Activated CD8-positive, alpha-beta memory T cell treated with anti-CD3 and anti-CD28 coated beads for 4 hours (primary cell): ENCODE measurements around the gene DNMT3A.
A peak's percentile ranks its signal among the peaks of the same experiment; 100 is the strongest.

Experiments used
- DNase-seq, 2 donors: peaks; one replicate each; pipeline ENCODE4 v3.0.0-alpha.2; 2020; ENCODE audit warnings: low read depth in 2 of 2

The DNMT3A gene

DNA sequence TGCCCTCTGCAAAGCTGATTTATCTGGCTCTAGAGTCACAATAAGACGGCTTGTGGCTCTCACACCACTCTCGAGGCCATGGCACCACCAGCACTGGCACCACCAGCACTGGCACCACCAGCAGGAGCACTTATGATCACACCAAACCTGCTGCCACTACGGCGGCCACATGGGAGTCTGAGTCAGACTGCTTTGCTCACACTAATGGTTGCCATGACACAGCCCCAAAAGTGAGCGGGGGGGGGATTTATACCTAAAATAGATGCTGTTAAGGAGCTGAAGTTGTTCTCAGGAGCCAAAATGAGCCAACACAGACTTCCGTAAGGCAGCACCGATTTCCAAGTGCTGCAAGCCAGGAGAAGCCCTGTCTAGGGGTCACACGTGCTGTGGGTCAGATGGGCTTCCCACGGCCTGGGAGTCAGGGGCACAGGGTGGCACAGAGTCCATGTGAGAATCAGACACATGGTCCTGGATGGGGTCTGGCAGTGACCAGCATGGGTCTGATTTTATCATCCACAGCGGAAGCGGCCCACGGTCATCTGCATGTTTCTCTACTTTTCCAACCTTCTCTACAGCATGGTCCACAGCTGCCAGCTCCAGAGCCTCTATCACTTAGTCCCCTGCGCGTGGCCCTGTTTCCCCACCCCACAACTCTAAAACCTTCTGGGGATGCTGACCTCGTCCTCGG lies 16.7 kb downstream of the DNMT3A start:
- DNase-seq = no peak

- DNase-seq = no peak
Observed at GRCh38 chr2:25324251-25324650, 17.5 kb downstream of the DNMT3A start.

DNA sequence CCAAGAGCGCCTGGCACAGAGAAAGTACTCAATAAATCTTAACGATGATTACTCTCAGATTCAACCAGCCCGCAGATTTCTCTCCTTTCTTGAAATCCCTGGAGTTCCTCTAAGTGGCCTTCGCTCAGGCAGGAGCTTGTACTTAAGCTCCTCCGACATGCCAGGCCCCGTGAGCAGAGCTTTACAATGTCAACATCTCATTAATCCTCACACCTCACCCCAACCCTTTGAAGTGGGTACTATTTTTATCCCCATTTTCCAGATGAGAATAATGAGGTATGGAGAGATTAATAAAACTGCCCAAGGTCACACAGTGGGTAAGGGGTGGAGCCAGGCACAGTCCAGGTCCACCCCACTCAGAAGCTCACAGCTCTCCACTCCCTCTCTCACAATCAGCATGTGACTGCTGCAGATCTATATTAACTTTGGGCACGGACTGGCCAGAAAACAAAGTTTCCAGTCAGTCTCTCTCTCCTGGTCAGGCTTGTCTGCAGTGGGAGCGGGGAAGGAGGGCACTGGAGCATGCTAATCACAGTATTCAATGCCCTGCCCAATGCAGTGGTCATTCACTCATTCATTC lies 18.0 kb downstream of the DNMT3A start:
- no peak for DNase-seq

- no peak for DNase-seq
Observed at GRCh38 chr2:25323042-25323514, 18.6 kb downstream of the DNMT3A start.

GRCh38 chr2:25322312-25322711 lies 19.4 kb downstream of the DNMT3A start:
- DNase-seq = no peak

- no peak for DNase-seq
Observed at GRCh38 chr2:25320077-25320476, 21.6 kb downstream of the DNMT3A start.

DNA sequence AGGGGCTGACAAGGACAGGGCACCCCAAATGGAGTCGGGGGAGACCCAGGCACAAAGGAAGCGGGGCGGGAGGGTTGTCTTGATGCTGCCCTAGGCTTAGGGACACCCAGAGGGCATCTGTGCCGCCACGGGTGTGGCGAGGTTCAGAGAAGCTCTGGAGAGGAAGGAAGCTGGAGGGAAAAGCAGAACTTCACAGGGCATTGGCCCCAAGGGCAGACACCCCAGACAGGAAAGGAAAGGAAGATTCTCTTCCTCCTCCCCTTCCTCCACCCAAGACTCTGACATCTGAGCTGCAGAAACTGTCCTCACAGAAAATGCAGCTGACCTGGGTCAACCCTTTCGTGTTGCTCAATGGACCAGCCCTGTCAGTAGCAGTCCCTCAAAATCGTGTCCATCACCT lies 25.6 kb downstream of the DNMT3A start:
- DNase-seq = no peak

- DNase-seq = no peak
Observed at GRCh38 chr2:25315316-25315680, 26.4 kb downstream of the DNMT3A start.

DNA sequence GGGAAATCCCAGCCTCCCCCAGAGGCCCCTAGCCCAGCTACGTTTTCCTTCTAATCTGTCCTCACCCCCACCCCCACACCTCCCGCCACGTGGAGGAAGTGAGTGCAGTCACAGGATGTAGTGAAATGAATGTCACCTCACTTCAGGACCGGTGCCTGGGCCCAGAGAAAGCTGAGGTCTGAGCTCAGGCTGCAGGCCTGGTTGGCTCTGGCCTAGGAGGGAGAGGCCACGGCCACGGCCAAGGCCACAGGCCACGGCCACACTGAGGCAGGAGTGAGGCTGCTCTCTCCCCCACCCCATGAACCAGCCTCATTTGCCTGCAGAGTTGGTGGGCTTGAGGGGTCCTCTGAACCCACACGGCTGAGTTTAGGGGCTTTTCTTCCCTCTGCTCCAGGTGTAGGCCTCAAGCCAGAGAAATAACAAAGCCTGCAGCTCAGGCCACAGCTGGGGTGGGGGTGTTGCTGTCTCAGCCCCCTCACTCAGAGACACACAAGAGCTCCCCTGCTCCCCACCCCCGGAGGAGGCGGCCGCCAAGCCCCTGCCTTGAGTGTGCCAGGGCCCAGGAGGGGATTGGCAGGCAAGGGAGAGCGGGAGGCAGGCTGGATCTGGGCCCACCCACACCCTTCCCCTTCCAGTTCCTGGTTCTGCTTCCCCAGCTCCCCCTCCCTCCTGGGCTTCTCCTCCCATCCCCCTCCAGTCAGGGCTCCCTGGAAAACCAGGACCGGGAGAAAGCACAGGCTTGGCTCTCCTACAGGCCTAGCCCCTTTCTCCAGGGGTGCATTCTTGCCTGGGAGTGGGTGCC lies 27.0 kb downstream of the DNMT3A start:
- DNase-seq = peak; percentile 73 to 85

DNA sequence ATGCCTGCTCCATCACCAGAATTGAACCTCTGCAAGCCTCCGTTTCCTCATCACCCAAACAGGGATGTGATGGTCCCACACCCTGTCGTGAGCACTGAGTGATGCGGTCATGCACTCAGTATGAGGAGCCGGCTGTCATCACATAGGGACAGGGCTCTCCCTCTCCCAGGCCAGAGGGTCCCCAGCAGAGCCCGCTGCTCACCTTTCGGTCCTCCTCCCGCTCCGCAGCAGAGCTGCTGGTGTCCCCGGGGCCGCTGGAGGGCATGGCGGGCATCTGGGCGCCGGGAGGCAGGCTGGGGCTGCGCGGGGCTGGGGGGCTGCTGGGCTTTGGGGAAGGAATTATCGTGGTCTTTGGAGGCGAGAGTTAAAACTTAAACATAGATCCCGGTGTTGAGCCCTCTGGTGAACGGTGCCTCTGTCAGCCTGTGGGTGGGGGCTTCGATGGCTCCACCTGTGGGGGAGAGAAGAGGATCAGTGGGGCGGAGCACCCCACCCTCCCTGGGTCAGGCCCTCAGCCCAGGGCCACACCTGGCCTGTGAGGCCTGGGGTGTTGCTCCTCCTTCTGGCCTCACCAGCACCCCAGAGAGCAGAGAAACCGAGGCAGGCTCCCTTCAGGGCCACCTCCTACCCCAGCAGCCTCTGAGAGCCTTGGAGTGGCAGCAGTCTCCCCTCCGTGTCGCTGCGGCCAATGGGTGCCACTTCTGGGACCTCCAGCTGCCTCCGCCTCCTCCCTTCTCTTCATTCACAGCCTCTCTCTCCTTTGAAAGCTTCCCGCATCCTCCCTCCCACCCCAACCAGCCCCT lies 27.8 kb downstream of the DNMT3A start:
- no peak for DNase-seq

DNA sequence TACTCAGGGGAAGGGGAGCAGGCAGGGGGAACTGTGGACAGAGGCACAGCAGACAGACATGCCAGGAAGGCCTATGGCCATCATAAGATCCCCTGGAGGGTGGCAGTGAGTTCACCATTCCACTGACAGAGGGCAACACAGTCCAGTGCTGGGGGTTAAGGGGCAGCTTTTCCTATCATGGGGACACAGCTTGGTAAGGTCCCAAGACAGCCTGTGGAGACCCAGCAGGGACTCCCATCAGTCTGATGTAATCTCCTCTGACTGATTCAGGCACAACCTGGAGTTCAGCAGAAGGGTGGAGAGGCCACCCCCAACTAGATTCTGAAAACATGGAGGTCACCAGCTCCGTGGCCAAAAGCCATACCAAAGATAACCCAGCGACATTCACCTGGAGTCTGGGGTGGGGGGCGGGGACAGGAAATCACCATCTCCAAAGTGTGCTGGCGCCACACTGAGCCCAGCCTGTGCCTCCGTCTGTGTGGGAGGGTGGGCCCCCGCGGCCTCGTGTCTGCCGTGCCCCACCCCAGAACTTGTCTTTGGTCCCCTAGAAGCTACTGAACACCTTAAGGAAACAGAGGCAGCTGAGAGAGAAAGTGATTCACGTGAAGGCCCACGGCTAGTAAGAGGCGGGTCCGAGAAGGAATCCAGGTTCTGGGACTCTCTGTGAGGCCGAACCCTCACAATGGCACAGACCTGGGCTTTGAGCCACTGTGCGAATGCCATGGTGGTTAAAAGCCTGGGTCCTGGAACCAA lies 28.6 kb downstream of the DNMT3A start:
- DNase-seq = peak in 1 of 2 donors; percentile 38

GRCh38 chr2:25311865-25312575 lies 29.7 kb downstream of the DNMT3A start:
- no peak for DNase-seq

- DNase-seq = no peak
Observed at GRCh38 chr2:25310965-25311864, 30.5 kb downstream of the DNMT3A start.

DNA sequence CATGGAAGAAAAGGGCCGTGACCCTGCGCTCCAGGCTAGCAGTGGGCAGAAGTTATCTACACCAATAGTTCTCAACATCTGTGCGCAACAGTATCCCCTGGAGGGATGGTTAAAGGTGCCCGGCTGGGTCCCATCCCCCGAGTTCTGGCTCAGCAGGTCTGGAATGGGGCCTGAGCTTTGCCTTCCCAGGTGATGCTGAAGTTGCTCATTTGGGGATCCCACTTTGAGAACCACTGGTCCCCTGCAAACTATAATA lies 31.1 kb downstream of the DNMT3A start:
- DNase-seq = no peak

GRCh38 chr2:25309402-25309801 lies 32.3 kb downstream of the DNMT3A start:
- no peak for DNase-seq

DNA sequence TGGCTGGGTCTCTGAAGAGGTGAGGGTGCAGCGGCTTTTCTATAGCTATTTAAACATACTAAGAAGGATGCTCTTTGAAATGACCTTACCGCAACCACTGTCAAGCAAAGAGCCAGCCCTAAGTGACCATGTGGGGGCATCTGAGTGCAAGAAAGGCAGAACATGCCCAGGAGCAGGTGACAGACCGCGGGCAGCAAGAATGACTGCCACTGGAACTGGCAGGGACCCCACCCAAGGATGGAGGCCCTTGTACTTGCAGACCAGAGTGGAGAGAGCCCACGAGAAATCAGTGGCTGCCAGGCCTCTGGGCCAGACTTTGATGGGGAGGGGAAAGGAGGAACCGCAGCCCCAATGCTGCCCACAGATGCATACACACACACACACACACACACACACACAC lies 33.1 kb downstream of the DNMT3A start:
- DNase-seq = no peak

GRCh38 chr2:25307949-25308557 lies 33.7 kb downstream of the DNMT3A start:
- DNase-seq = no peak

GRCh38 chr2:25306777-25307368 lies 34.9 kb downstream of the DNMT3A start:
- no peak for DNase-seq

GRCh38 chr2:25305775-25306174 lies 36.0 kb downstream of the DNMT3A start:
- DNase-seq = no peak
